H1 (cell line): Measurements from ENCODE around the gene C11orf98. TPM values are rescaled to one million over a fixed set of nuclear protein-coding genes. Genes with fewer than 3 reads are reported as not detected.

Source experiments
- CTCF ChIA-PET: fragments of 300-600 bp; sonication (Branson Sonifier 250); formaldehyde crosslinking; loops from one replicate; lab custom pipeline; 2021; ENCODE audit not compliant: partially characterized antibody; lab: Charles Lee
- POLR2A ChIA-PET: fragments of 300-600 bp; sonication (Branson Sonifier 250); formaldehyde crosslinking; loops from one replicate; lab custom pipeline; 2021; ENCODE audit warnings: inconsistent platforms; ENCODE audit not compliant: partially characterized antibody; lab: Charles Lee
- DNase-seq, 2 experiments: peaks; one replicate each; pipeline versions ENCODE4 v3.0.0 to v3.0.0-alpha.2; 2010 to 2022; ENCODE audit warnings: low spot score in 2 of 2, low read depth in 1 of 2, mixed read lengths in 1 of 2
- FAIRE-seq: peaks from 2 replicates; lab custom pipeline; 2011; peaks lifted over from hg19 to GRCh38; lab: Jason Lieb, UNC
- H2AFZ ChIP-seq: 2 replicates; pipeline ENCODE4 v1.8.1; 2012; ENCODE audit warnings: low read length, inconsistent platforms
- H2AK5ac ChIP-seq: 2 replicates; pipeline ENCODE4 v1.6.1; 2013; ENCODE audit warnings: low read depth, low read length
- H2BK120ac ChIP-seq: replicated peaks from 2 replicates; pipeline ENCODE3; 2013; ENCODE audit warnings: low read depth, low read length, inconsistent platforms
- H2BK12ac ChIP-seq: 2 replicates; pipeline ENCODE4 v1.6.1; 2013; ENCODE audit warnings: low read depth, low read length
- H2BK15ac ChIP-seq: 2 replicates; pipeline ENCODE4 v1.6.1; 2013; ENCODE audit warnings: low read length
- H2BK20ac ChIP-seq: 2 replicates; pipeline ENCODE4 v1.6.1; 2013; ENCODE audit warnings: low read length
- H2BK5ac ChIP-seq: 2 replicates; pipeline ENCODE4 v1.6.1; 2013; ENCODE audit warnings: low read depth, low read length
- H3K14ac ChIP-seq: 2 replicates; pipeline ENCODE4 v1.6.1; 2013; ENCODE audit warnings: inconsistent platforms; ENCODE audit not compliant: insufficient read length
- H3K18ac ChIP-seq: 2 replicates; pipeline ENCODE4 v1.6.1; 2013; ENCODE audit warnings: low read length; ENCODE audit errors: extremely low read depth
- H3K23ac ChIP-seq: 2 replicates; pipeline ENCODE4 v1.6.1; 2013; ENCODE audit warnings: inconsistent platforms; ENCODE audit not compliant: insufficient read length
- H3K23me2 ChIP-seq: 2 replicates; pipeline ENCODE4 v1.6.1; 2013; ENCODE audit warnings: low read depth, low read length
- H3K27ac ChIP-seq: 2 replicates; pipeline ENCODE4 v1.6.1; 2011; ENCODE audit warnings: low read depth, low read length, inconsistent platforms
- H3K27me3 ChIP-seq, 4 experiments: replicated peaks in 1 of 4; 1 replicate in 1 of 4; 2 replicates in 3 of 4; pipeline versions ENCODE4 v1.6.1 to v1.8.1; 2011 to 2013; ENCODE audit warnings: low read length in 3 of 4, mild to moderate bottlenecking in 3 of 4, inconsistent platforms in 2 of 4, mixed read lengths in 2 of 4, moderate library complexity in 1 of 4; ENCODE audit not compliant: control insufficient read depth in 3 of 4, insufficient read depth in 3 of 4; ENCODE audit errors: extremely low read depth in 1 of 4
- H3K36me3 ChIP-seq, 4 experiments: 2 replicates each; pipeline versions ENCODE4 v1.6.1 to v1.8.1; 2011 to 2013; ENCODE audit warnings: mild to moderate bottlenecking in 4 of 4, low read length in 3 of 4, moderate library complexity in 2 of 4, control low read depth in 1 of 4, inconsistent platforms in 1 of 4; ENCODE audit not compliant: insufficient read depth in 4 of 4, control insufficient read depth in 2 of 4
- H3K4ac ChIP-seq: replicated peaks from 2 replicates; pipeline ENCODE3; 2013; ENCODE audit warnings: low read length, low read depth, mixed read lengths, inconsistent platforms; ENCODE audit not compliant: insufficient read length
- H3K4me1 ChIP-seq, 4 experiments: replicated peaks in 1 of 4; 1 replicate in 1 of 4; 2 replicates in 3 of 4; pipeline versions ENCODE4 v1.6.1 to v1.8.1; 2011 to 2013; ENCODE audit warnings: low read length in 3 of 4, inconsistent platforms in 2 of 4, mixed read lengths in 1 of 4; ENCODE audit not compliant: insufficient read depth in 4 of 4, control insufficient read depth in 3 of 4
- H3K4me2 ChIP-seq, 2 experiments: 2 replicates each; pipeline versions ENCODE4 v1.6.1 to v1.8.1; 2011 to 2013; ENCODE audit warnings: low read depth in 2 of 2, low read length in 2 of 2, control low read depth in 1 of 2, inconsistent platforms in 1 of 2, mild to moderate bottlenecking in 1 of 2; ENCODE audit not compliant: insufficient read depth in 1 of 2
- H3K4me3 ChIP-seq, 4 experiments: fragments of 200-600, 300-600 bp in 1 of 4; sonication (generic), shearing (Covaris generic), sonication (Bioruptor Twin) in 1 of 4; 2 replicates each; pipeline versions ENCODE4 v1.5.1 to v1.8.1; 2011 to 2016; ENCODE audit warnings: low read length in 4 of 4, low read depth in 3 of 4, control low read depth in 2 of 4, inconsistent platforms in 2 of 4, mild to moderate bottlenecking in 2 of 4, mixed read lengths in 1 of 4, moderate library complexity in 1 of 4; ENCODE audit not compliant: insufficient read depth in 2 of 4; ENCODE audit errors: extremely low read depth in 1 of 4
- H3K56ac ChIP-seq: replicated peaks from 2 replicates; pipeline ENCODE3; 2013; ENCODE audit warnings: low read depth, mild to moderate bottlenecking, mixed read lengths, low read length, inconsistent platforms; ENCODE audit not compliant: insufficient read length
- H3K79me1 ChIP-seq: 2 replicates; pipeline ENCODE4 v1.6.1; 2013; ENCODE audit warnings: low read depth, low read length, control low read depth
- H3K79me2 ChIP-seq, 2 experiments: 2 replicates each; pipeline versions ENCODE4 v1.6.1 to v1.8.1; 2012 to 2013; ENCODE audit warnings: low read length in 2 of 2, mild to moderate bottlenecking in 2 of 2, inconsistent platforms in 1 of 2; ENCODE audit not compliant: insufficient read depth in 2 of 2, control insufficient read depth in 1 of 2
- H3K9ac ChIP-seq, 4 experiments: replicated peaks in 1 of 4; 1 replicate in 1 of 4; 2 replicates in 3 of 4; pipeline versions ENCODE4 v1.6.1 to v1.8.1; 2011 to 2013; ENCODE audit warnings: low read depth in 3 of 4, low read length in 3 of 4, control low read depth in 2 of 4, mild to moderate bottlenecking in 2 of 4, moderate library complexity in 2 of 4, inconsistent platforms in 1 of 4; ENCODE audit errors: extremely low read depth in 1 of 4
- H3K9me3 ChIP-seq, 2 experiments: 2 replicates each; pipeline versions ENCODE4 v1.6.1 to v1.8.1; 2012 to 2013; ENCODE audit warnings: mild to moderate bottlenecking in 2 of 2, moderate library complexity in 2 of 2, control low read depth in 1 of 2, inconsistent platforms in 1 of 2, low read depth in 1 of 2, low read length in 1 of 2, mixed read lengths in 1 of 2; ENCODE audit not compliant: insufficient read depth in 2 of 2
- H4K20me1 ChIP-seq, 2 experiments: replicated peaks in 1 of 2; 2 replicates each; pipeline versions ENCODE3 to v1.8.1; 2011 to 2013; ENCODE audit warnings: inconsistent platforms in 2 of 2, low read length in 2 of 2, mild to moderate bottlenecking in 1 of 2; ENCODE audit not compliant: insufficient read depth in 2 of 2, control insufficient read depth in 1 of 2
- H4K5ac ChIP-seq: 2 replicates; pipeline ENCODE4 v1.6.1; 2013; ENCODE audit warnings: low read length, low read depth, mixed read lengths, inconsistent platforms; ENCODE audit not compliant: insufficient read length
- H4K8ac ChIP-seq: 2 replicates; pipeline ENCODE4 v1.8.0; 2013; ENCODE audit warnings: mild to moderate bottlenecking, moderate library complexity, low read length, inconsistent platforms; ENCODE audit not compliant: insufficient read depth; ENCODE audit errors: extremely low read depth
- H4K91ac ChIP-seq: replicated peaks from 2 replicates; pipeline ENCODE3; 2013; ENCODE audit warnings: low read length, mixed read lengths, inconsistent platforms; ENCODE audit not compliant: insufficient read length
- RFX5 ChIP-seq: IDR thresholded peaks from 2 replicates; pipeline ENCODE4 v1.6.1; 2011; ENCODE audit warnings: low read depth, low read length, improper control_type of control experiment, borderline replicate concordance
- WGBS, 2 experiments: shearing (Covaris generic) in 1 of 2; methylation state at CpG; one replicate each; pipeline versions ENCODE4 v1.1.6 to v1.1.7; 2013 to 2015; ENCODE audit warnings: low lambda C conversion rate in 2 of 2, mixed read lengths in 2 of 2, inconsistent platforms in 1 of 2, low coverage in 1 of 2, missing lambda C conversion rate in 1 of 2; ENCODE audit not compliant: insufficient replicate concordance in 2 of 2, insufficient coverage in 1 of 2, insufficient read length in 1 of 2; ENCODE audit errors: extremely low coverage in 1 of 2, missing lambda C conversion rate in 1 of 2; 5-methylcytosine and 5-hydroxymethylcytosine counted together
- polyA plus RNA-seq, 7 experiments: library from polyadenylated mRNA; depleted of rRNA in 3 of 7; stranded (reverse) in 5 of 7; unstranded in 2 of 7; fragments of >200 nt in 5 of 7; fragments of 200-250 nt in 2 of 7; gene quantifications; 1 replicate in 5 of 7; 2 replicates in 1 of 7; 4 replicates in 1 of 7; pipeline versions ENCODE4 v1.2.1 to v1.2.3, GENCODE V29; 2011 to 2013; ENCODE audit warnings: missing spikeins in 2 of 7, mixed read lengths in 2 of 7
- total RNA-seq: library from RNA; stranded (reverse); fragmentation: NEBNext Ultra II Directional; extraction: Animal tissue kit (Norgen Biotek cat#: 25700); gene quantifications from 2 replicates; pipeline ENCODE4 v1.2.1, GENCODE V29; 2021

The C11orf98 gene
- total and polyA plus RNA-seq, 2 of the 8 experiments (the other 6 are each of a cell fraction or from before 2014, with no cell fraction given): 68.0 to 171 TPM

DNA sequence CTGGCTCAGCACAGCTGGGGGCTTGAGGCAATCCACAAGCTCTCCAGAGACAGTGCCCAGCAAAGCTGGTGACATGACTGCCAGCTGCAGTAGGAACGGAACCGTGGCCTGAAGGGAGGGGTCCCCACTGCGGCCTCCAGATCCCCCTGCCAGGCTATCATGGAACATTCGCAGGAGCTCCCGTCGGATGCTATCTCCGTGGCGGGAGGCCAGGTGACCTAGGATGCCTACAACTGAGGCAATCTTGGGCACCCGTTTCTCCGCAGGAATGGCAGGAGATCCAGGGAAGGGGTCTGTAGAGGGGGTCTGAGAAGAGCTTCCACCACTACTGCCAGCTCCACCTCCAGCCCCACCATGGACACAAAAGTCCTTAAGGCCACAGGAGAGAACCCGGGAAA, 16.0 kb downstream of the C11orf98 start:
- H3K23ac ChIP-seq: no peak overlapping the region
- peaks cover 10% of the 10 kb centered on the region for H3K79me1 ChIP-seq
- H3K36me3 ChIP-seq: peaks cover 0 to 22% (median 7%) of the 10 kb centered on the region in 4 experiments; a peak in 5 of 8 replicates
- H3K9ac ChIP-seq: no peak overlapping the region
- H3K4me2 ChIP-seq: no peak overlapping the region
- no peak overlapping the region for H2AFZ ChIP-seq
- H3K27ac ChIP-seq: no peak overlapping the region
- no peak overlapping the region for H2BK5ac ChIP-seq
- H2BK15ac ChIP-seq: no peak overlapping the region
- FAIRE-seq: no peak
- no peak for DNase-seq
- H3K4me3 ChIP-seq: no peak overlapping the region
- H3K23me2 ChIP-seq: peaks cover 8% of the 10 kb centered on the region
- no peaks in the 10 kb centered on the region for H3K27me3 ChIP-seq
- H2AK5ac ChIP-seq: no peak overlapping the region
- no peaks in the 10 kb centered on the region; a peak in 2 of 7 replicates for H3K4me1 ChIP-seq
- no peak overlapping the region for H4K91ac ChIP-seq
- H4K5ac ChIP-seq: no peak overlapping the region
- H3K56ac ChIP-seq: no peak overlapping the region
- H3K9me3 ChIP-seq: no peaks in the 10 kb centered on the region
- H4K20me1 ChIP-seq: peaks cover 3 to 23% of the 10 kb centered on the region in 2 experiments
- TF ChIP-seq RFX5: no peak
- POLR2A ChIA-PET: interaction anchor here (0.6 to 50.4 kb wide), 11 partner anchors 8 to 850 kb away, joined by 3 to 2041 read pairs (median 4); partner anchors contain the start of genes B3GAT3, BSCL2, C11orf98 and CSKMT
- H3K18ac ChIP-seq: no peak overlapping the region
- WGBS, 2 experiments: 93% methylated on average over 10 of the region's 11 CpGs; no CpG with 5 or more reads in 1 of the 2 experiments
- no peak overlapping the region for H3K4ac ChIP-seq
- no peak overlapping the region for H4K8ac ChIP-seq
- no peak overlapping the region for H2BK20ac ChIP-seq
- H3K79me2 ChIP-seq: peaks cover 15 to 45% of the 10 kb centered on the region in 2 experiments
- no peak overlapping the region for H3K14ac ChIP-seq
- no peak overlapping the region for H2BK12ac ChIP-seq
- CTCF ChIA-PET: interaction anchor here (0.7 to 3.2 kb wide), 11 partner anchors 15 to 541 kb away, joined by 3 to 14 read pairs (median 4); partner anchors contain the start of gene LRRN4CL
- H2BK120ac ChIP-seq: no peak overlapping the region
